Activated CD8-positive, alpha-beta memory T cell treated with anti-CD3 and anti-CD28 coated beads, Interleukin-2, amount 50 U/mL, for 4 hours (primary cell): ENCODE measurements around the gene TP53TG5.
"Not testable (repeated sequence)": the region's sequence is repeated elsewhere in the genome, so short reads cannot be mapped to it uniquely, and the experiment has no call there.

Source experiments
- DNase-seq: peaks from one replicate; pipeline ENCODE4 v3.0.0-alpha.2; 2020

Gene TP53TG5

DNA sequence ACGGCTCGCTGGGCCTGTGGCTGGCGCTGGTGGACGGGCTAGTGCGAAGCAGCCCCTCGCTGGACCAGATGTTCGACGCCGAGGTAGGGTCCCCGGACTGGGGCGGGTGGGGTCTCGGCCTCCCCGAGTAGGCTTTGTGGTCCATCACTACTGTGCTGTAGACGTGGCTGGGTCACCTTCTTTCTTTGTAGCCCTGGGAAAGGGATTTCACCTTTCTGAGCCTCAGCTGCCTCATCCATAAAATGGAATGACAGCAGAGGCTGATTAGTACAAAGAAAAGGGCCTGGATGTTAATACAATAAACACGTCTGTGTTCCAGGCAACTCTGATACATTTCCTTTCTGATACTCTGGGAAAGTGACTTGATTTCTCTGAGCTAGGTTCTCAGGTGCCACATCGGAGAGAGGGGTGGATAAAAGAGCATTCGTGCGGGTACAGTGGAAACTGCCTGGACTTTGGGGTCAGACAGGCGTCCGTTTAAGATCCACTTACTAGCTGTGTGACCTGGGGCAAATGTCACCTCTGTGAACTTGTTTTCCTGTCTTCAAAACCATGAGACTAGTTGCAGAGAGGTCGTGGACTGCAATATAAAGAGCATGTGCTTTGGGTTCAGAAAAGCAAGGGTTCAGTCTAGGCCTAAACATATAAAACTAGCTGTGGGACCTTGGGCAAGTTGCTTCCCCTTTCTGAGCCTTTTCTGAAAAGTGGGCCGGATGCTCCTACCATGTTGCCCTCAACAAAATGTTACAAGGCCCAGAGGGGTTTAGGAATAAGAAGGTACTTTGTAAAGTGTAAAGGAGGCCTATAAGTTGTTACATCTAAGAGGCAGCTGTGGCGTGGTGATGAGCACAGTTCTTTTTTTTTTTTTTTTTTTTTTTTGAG, 14.3 kb downstream of the TP53TG5 start:
- no peak for DNase-seq

DNA sequence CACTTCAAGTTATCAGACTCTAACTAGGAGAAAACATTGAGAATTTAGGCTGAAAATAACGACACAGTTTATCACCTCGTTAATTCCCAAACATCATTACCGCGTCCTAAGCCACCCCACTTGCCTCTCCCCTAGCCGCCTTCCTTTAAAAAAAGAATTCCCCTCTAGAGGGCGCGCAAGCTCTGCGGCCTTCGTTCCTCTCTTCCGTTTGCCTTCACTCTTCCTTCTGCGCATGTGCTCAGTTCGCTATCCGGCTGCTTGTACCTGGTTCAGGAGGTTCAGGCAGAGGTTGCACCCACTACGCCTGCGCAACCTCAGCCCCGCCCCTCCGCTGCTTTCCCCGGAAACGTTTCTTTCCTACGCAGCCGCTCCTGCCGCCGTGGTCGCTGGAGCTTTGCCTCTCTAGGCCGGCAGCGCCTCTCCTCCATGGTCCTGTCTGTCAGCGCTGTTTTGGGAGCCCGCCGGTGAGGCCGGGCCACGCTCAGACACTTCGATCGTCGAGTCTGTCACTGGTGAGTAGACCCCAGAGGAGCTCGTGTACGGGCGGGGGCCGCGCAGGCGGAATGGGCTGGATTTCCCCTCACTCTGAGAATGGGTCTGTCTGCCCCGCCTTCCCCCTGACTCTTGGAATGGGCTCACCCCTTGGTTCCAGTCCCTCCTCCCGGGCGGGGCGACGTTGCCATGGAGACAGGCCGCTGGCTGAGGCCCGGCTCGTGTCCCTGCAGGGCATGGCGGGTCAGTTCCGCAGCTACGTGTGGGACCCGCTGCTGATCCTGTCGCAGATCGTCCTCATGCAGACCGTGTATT, 15.1 kb downstream of the TP53TG5 start, which contains the start of gene SYS1:
SYS1 (plus strand) TSS at position 353 of the 807 bp plus-strand sequence; CDS start at position 729, 376 bp downstream.
- DNase-seq = peak; percentile 98

DNA sequence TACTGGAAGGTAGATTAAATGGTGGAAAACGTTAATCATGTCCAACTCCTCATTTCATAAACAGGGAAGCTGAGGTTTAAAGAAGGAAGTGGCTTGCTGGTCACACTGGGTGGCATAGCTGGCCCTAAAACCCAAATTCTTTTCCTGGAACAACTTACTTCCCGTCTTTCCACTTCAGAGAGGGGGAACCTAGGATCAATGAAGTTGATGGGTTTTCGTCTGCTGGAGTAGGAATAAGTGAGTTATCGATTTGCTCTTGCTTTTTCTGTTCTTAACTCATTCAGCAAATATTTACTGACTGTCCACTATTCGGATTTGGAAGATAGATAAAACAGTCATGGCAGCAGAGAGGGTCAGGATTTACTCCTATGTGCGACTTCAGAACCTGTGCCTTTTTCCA, 16.3 kb downstream of the TP53TG5 start:
- DNase-seq = no peak

DNA sequence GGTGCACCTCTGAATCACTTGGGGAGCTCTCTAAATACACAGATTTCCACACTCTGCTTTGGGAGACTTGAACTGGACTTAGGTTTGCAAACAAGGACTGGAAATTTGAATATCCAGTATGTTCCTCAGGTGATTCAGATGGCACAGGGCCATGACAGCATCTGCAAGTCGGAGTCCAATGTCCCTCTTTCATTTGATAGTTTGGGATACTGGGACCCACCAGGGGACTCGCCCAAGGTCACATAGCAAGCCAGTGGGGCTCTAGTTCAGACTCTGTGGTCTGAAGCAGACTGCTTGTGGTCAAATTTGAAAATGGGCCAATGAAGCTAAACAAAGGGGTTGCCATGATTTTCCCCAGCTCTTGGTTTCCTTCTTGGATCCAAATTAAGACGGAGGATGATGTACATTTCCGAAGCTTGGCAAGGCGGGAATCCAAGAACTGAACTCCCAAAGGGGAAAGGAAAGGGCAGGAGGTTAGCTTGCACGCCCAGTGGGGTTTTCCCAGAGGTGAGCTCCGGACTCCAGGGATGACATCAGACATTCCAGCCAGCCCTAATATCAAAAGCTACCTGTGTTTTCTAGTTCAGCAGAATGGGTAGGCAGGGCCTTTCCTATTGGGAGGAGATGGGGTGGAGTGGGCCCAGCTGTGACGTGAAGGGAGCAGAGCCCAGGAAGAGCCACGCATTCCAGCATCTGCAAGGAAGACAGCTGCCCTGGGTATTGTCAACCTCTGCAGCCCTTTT, 18.5 kb downstream of the TP53TG5 start:
- no peak for DNase-seq

DNA sequence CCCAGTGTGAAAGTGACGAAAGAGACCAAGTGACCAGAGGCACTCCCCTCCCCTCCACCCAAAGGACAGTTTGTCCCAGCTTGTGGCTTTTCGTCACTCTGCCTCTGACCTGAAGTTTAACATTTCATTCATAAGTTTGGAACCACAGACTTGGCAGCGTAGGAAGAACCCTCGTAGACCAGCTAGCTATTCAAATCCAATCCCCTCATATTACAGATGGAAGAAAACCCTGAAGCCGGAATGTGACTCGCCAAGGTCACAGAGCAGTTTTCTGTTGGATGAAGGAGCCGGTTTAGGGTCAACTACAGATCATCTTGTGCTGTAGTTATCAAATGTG, 19.1 kb downstream of the TP53TG5 start:
- DNase-seq = no peak

DNA sequence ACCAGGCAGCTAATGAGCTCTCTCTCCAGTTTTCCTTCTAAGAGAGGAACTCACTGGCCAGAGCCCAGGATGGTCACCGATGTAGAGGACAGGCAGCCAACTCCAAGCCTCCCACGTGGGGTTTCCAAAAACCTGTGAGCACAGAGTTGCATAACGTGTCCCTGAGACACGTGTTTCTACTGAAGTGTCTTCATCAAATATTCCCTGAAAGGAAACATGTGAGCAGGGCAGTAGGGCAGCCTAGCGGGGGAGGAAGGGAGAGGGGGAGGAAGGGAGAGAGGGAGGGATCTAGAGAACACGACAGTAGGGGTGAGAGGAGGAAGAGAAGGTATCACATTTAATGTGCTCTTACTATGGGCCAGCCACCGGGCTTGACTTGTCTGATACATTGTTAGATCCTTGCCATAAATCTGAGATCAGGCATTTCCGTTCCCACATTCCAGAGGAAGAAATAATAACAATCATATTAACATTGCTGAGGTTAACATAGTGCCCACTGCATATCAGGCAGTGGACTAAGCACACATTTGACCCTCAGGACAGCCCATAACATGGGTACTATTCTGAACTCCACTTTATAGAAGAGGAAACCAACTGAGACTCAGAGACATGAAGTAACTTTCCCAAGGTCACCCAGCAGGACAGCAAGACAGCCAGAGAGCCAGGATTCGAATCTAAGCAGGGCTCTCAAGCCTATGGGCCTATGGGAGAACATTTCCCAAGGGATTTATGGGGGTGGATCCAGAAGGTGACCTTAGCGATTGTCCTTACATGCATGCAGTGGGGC, 19.6 kb downstream of the TP53TG5 start:
- no peak for DNase-seq

DNA sequence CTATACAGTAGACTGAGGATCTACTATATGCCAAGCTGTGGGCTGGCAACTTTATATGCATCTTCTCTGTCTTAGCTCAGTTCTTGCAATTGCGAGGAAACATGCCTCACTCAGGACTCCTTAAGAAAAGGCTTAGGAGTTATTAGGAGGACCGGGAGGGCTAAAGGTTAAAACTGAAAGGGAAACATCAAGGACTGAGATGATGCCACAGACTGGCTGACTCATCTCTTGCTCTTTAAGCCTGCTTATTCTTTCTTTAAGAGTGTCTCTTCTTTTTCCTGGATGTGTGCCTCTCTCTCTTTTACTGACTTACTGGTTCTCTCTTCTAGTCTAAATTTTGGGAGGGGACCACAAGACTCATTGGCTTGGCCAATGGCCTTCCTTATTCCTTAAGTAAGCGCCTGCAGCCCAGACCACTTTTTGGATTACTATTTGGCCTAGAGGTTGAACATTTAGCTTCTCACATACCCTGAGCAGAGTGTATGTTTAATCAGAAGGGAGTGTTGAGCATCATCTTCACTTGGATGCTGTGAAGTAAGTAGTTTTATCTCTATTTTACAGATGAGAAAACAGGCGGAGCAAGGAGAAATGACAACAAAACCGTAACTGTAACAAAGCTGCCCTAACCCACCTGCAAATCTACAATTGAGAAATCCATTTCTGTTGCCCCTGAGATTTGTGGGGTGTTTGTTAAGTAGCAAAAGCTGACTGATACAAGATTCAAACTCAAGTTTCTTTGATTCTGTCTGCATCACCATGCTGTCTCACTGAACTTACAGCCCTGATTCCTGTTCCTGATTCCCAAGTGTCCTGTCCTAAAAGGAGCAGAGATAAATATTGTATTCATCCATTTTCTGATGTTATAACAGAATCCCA, 22.7 kb downstream of the TP53TG5 start:
- DNase-seq = no peak

DNA sequence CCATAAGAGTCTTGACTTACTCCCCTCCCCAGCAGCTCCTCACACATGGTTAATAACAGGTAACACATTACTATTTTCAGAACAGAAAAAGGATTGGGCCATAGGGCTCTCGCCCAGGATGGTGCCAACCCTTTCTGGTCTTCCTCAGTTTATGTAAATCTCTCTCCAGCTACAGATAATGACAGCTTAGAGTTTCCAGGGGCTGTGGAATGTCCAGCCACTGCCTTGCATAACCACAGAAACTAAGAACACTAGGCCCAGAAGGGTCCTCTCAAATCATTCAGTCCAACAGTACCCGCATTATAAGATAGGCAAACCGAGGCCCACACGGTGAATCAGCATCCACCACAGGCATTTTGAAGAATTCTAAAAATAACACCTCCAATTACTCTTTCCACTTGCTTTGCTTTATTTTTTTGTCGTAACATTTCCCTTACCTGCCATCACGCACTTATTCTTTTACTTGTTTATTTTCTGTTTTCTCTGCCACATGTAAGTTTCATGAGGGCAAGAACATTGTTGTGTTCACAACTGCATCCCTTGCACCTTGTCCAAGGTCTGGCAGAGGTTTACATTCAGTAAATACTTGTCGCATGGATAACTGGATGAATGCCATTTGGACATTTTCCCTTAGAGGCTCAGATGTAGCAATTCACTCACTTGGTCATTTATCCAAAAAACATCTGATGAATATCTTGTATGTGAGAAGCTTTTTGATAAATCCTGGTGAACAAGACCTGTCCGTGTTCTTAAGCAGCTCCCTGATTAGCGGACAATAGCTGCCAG, 23.5 kb downstream of the TP53TG5 start:
- DNase-seq = no peak

DNA sequence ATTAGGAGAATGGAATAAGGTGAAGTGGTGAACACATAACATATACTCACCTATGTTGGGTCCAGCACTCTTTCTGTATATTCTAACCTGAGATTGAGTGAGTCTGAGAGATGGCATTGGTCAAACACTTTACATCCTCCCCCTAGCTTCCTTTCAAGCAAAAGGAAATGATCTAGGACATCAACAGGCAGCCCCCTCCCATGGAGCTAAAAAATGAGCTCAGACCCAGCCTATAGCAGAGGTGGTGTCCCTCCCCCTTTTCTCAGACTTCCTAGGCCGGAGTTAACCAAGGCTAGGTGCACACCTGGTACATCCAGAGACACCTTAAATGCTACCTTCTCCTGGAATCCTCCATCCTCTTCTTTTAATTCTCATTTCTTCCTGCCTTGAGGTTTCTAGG, 24.4 kb downstream of the TP53TG5 start:
- DNase-seq = no peak

DNA sequence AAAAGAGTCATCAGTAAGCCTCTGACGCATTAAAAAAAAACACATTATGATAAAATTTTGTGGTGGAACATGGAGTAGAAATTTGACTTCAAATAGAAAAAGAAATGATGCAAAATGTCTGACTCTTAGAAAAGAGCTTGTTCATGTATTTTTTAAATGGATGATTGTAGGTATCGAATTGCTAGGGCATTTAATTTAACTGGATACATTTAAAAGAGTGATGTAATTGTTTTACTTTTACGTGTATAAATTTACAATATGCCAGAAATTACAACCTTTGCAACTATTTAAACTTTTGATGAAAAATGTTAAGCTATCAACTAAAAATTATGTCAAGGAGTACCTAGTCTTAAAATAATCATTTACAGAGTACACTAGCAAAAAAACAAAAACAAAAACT, 25.4 kb downstream of the TP53TG5 start:
- DNase-seq = no peak

DNA sequence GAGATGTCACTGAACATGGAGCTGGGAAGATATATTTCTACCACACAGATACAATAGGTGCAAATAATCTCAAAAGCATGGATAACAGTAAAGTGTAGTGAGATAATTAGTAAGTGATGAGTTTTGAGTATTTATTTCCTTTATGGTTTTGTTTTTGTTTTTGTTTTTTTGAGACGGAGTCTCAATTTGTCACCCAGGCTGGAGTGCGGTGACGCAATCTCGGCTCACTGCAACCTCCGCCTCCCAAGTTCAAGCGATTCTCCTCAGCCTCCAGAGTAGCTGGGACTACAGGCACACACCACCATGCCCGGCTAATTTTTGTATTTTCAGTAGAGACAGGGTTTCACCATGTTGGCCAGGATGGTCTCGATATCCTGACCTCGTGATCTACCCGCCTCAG, 27.3 kb downstream of the TP53TG5 start:
- not testable (repeated sequence) for DNase-seq

DNA sequence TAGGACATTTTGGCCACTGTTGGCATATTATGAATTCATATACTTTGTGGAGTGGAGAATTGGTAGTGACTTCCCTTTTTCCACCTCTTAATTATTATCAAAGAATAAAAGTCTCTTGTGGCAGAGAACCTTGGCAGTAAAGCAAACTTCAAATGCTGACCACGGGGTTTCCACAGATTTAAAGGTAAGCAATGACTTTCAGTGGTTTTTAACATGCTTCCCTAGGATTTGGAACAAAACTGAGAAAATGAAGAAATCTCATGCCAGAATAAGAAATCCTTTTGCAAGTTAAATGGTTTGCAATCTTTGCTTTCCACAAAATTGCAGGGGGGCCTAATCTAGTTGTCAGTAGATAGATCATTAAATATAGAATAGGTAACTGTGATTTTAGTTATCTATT, 27.9 kb downstream of the TP53TG5 start:
- no peak for DNase-seq

DNA sequence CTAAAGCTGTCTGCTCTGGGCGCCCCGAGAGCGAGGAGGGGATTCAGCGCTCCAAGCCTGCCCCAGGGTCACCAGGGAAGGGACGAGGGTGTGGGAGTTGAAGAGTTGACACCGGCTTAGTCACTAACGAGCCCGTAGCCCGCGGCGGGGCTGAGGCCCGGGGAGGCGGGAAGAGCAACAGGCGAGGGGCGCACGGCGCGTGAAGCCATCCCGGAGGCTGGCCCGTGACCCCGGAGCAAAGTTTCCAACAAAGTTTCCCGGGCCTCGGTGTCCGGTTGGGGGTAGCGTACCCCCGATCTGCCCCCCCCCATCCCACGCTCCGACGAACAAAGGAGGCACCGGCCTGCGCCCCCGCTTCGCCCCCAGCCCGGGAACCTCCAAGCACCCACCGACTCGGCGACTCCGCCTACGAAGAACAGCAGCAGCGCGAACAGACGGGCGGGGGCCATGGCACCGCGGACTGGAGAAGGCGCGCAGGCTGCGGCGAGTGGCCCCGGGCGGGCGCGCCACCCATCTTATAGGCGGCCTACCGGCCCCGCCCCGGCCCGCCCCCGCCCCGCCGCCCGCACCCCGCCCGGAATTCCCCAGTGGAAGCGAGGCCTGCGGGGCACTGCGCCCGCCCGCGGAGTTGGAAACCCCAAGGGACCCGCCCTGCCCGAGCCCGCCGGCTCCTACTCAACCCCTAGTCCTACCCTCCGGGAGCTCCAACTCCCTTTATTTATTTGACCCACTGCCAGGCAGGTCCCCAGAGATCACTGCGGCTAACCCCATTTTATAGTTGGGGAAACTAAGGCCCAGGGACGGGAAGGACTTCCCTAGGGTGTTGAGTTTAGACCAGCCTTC, 30.0 kb downstream of the TP53TG5 start, which contains the start of gene SDC4:
SDC4 (minus strand) TSS at position 489 of the 843 bp plus-strand sequence; CDS start at position 449, 40 bp downstream.
- peak; percentile 62 for DNase-seq

DNA sequence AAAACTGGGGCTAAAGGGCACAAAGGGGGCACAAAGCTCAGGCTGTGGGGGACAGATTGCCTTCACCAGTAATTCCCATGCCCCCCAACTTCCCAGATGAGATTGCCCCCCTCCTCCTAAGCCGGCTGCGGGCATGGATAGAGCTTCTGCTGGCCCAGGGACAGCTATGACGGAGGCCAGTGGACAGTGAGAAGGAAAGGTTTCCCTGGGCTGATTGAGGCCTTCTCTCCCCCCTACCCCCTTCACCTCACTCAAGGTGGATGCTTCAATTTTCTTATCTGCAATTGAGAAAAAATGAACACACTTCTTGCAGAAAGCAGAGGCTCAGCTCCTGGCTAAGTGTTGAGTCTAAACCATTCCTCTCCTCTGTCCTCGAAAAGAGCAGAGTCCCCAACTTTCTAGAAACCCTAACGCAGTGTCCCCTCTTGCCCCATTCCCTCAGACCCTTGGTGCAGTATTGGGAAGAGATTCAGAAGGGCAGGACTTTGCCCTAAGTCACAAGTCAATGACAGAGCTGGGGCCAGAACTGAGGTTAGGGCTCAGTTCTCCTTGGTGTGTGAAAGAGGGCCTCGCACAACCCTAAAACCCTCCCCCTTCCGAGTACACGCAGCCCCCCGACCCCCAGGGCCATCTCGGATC, 30.7 kb downstream of the TP53TG5 start:
- no peak for DNase-seq

DNA sequence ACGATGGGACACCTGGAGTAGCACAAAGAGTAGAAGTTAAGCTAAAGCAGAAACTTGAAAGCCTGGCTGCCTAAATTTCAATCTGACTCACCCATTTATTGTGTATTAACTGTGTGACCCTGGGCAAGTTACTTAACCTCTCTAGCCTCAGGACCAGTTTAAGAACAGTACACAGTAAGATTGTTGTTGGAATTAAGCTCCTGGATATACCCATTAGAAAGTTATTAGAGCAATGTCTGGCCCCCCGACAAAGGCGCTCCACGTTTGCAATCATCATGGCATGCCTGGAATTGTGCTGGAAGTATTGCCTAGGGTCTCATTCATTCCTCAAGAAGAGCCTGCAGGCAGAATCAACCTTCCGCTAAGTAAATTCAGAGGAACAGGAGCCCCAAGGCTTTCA, 31.3 kb downstream of the TP53TG5 start:
- no peak for DNase-seq

DNA sequence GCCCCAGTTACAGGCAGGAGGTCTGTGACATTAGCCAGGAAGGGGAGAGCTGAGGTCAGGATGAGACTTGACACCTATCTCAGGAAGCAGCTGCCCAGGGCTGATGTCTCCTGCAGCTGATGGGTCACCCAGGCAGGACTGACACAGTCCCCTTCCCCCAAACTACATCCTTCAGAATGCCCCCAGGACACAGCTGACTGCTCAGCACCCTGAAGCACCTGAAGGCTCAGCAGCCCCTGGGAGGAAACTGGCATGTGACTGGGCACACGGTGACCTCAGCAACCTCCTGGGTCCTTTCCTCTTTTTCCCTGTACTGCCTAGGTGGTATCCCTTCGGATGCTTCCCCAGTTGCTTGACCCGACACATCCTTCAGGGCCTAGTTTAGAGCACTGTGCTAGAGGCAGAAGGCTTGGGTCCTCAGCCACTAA, 31.8 kb downstream of the TP53TG5 start:
- no peak for DNase-seq

DNA sequence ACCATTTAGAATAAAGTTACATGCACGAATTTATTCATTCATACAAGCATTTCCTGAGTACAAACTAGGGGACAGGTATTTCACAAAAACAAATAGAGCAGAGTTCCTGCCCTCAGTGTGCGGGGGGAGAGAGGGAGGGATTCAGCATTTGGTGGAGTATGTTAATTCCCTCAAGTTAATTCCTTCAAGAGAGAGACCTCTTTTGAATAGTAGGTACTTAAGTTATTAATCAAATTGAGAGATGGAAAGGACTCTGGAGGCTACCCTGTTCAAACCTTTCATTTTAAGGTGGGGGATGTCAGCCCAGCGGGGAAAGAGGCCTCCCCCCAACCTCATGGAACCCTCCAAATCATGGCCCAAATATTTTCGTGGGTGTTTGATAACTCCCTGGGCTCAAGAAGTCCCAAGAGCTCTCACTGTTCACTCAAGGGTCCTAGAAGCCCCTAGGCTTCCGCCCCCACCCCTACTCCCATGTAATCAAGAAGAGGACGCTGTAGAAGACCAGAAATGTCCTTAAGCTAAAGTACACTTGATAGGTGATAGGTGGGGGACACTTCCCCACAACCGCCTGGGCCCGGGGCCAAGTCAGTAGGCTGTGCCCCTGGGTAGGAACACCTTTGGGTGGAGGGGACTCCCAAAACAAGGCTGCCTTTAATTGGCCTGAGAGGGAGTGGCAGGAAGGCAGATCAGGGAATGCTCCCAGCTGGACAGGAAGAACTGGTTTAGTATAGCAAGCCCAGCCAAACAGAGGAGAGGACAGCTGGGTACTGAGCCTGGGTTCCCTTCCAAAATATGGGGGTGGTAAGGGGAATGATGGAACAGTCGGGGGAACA, 32.8 kb downstream of the TP53TG5 start:
- no peak for DNase-seq
